GM12878 (cell line): ENCODE results near the gene LMF1. TPM values are rescaled to one million over a fixed set of nuclear protein-coding genes. Genes with fewer than 3 reads are reported as not detected.

Source experiments
- ATAC-seq: fragments of 200-7000 bp; cut with Tn5 transposase; 3 replicates; pipeline ENCODE4 v1.9.1; 2020; ENCODE audit warnings: mild to moderate bottlenecking, moderate library complexity
- BruUV-seq: library from RNA; stranded (reverse); fragments of 400-500 nt; replicated peaks from 2 replicates; lab custom pipeline; 2021; lab: Mats Ljungman, UMichigan
- CTCF ChIA-PET: fragments of 300-600 bp; sonication (Branson Sonifier 250); formaldehyde crosslinking; extraction: SDS; loops from one replicate; lab custom pipeline; 2021; ENCODE audit warnings: inconsistent platforms; lab: Yijun Ruan, JAX
- POLR2A ChIA-PET: fragments of 350-600 bp; formaldehyde crosslinking; extraction: SDS; loops from one replicate; lab custom pipeline; 2021; ENCODE audit warnings: inconsistent platforms; lab: Charles Lee
- RAD21 ChIA-PET: fragments of 300-600 bp; sonication (Branson Sonifier 250); formaldehyde crosslinking; loops from one replicate; lab custom pipeline; 2023; ENCODE audit warnings: antibody characterized with exemption; ENCODE audit not compliant: unreplicated experiment; lab: Charles Lee
- SMC1A ChIA-PET: fragments of 300-600 bp; sonication (Branson Sonifier 250); formaldehyde crosslinking; loops from one replicate; lab custom pipeline; 2023; ENCODE audit not compliant: unreplicated experiment, uncharacterized antibody; lab: Charles Lee
- DNase-seq: peaks from one replicate; pipeline ENCODE4 v3.0.0-alpha.2; 2011; ENCODE audit warnings: low read depth, low spot score
- FAIRE-seq: peaks from 3 replicates; lab custom pipeline; 2011; peaks lifted over from hg19 to GRCh38; lab: Jason Lieb, UNC
- H2AFZ ChIP-seq: 2 replicates; pipeline ENCODE4 v1.6.0; 2011; ENCODE audit warnings: low read depth, low read length, control low read depth; ENCODE audit not compliant: control insufficient read depth
- H3K27ac ChIP-seq: 2 replicates; pipeline ENCODE4 v1.5.1; 2011; ENCODE audit warnings: control low read depth; ENCODE audit not compliant: control insufficient read depth, insufficient read depth
- H3K27me3 ChIP-seq, 2 experiments: replicated peaks in 1 of 2; 2 replicates each; pipeline versions ENCODE4 v1.6.0 to v1.6.1; 2011; ENCODE audit warnings: low read length in 1 of 2; ENCODE audit not compliant: control insufficient read depth in 2 of 2, insufficient read depth in 2 of 2
- H3K36me3 ChIP-seq, 2 experiments: 2 replicates each; pipeline ENCODE4 v1.5.1; 2011; ENCODE audit warnings: low read length in 1 of 2; ENCODE audit not compliant: control insufficient read depth in 2 of 2, insufficient read depth in 2 of 2
- H3K4me1 ChIP-seq: 2 replicates; pipeline ENCODE4 v1.6.1; 2011; ENCODE audit warnings: mild to moderate bottlenecking, low read length, moderate library complexity, mixed read lengths; ENCODE audit not compliant: control insufficient read depth, insufficient read depth
- H3K4me2 ChIP-seq: 2 replicates; pipeline ENCODE4 v1.6.0; 2011; ENCODE audit warnings: control low read depth; ENCODE audit not compliant: control insufficient read depth, insufficient read depth
- H3K4me3 ChIP-seq: fragments of 200-600 bp; sonication (generic); 2 replicates; pipeline ENCODE4 v1.5.1; 2016
- H3K79me2 ChIP-seq: 2 replicates; pipeline ENCODE4 v1.6.0; 2011; ENCODE audit warnings: low read length; ENCODE audit not compliant: control insufficient read depth, insufficient read depth
- H3K9ac ChIP-seq: 2 replicates; pipeline ENCODE4 v1.8.0; 2011; ENCODE audit warnings: low read length, control low read depth, mixed read lengths; ENCODE audit not compliant: control insufficient read depth, insufficient read depth
- H3K9me3 ChIP-seq: replicated peaks from 3 replicates; pipeline ENCODE4 v1.5.1; 2011; ENCODE audit warnings: mild to moderate bottlenecking, low read length; ENCODE audit not compliant: control insufficient read depth, insufficient read depth
- H4K20me1 ChIP-seq: 2 replicates; pipeline ENCODE4 v1.6.0; 2011; ENCODE audit not compliant: control insufficient read depth, insufficient read depth
- EGR1 ChIP-seq, 2 experiments: IDR thresholded peaks; 1 replicate in 1 of 2; 2 replicates in 1 of 2; pipeline ENCODE4 v1.6.1; 2011 to 2012; ENCODE audit warnings: low read depth in 2 of 2, low read length in 2 of 2, borderline replicate concordance in 1 of 2, mild to moderate bottlenecking in 1 of 2, moderate library complexity in 1 of 2
- FOS ChIP-seq: IDR thresholded peaks from 3 replicates; pipeline ENCODE4 v1.6.1; 2011; ENCODE audit warnings: borderline replicate concordance; ENCODE audit not compliant: insufficient read length; ENCODE audit errors: extremely low read depth
- GABPA ChIP-seq: IDR thresholded peaks from 2 replicates; pipeline ENCODE4 v1.6.1; 2014; ENCODE audit warnings: antibody characterized with exemption, low read depth, mild to moderate bottlenecking, inconsistent platforms
- GATAD2B ChIP-seq: fragments of 450-650 bp; conservative IDR thresholded peaks from 2 replicates; pipeline ENCODE4 v1.6.1; 2017; ENCODE audit warnings: low read depth, mild to moderate bottlenecking, moderate library complexity
- MTA3 ChIP-seq: IDR thresholded peaks from 2 replicates; pipeline ENCODE4 v1.6.1; 2012; ENCODE audit warnings: low read length, inconsistent platforms, borderline replicate concordance
- MYB ChIP-seq: fragments of 150-350 bp; IDR thresholded peaks from 2 replicates; pipeline ENCODE4 v1.6.1; 2014; ENCODE audit warnings: mild to moderate bottlenecking, low read depth, low read length, borderline replicate concordance
- NR2F1 ChIP-seq: fragments of 450-650 bp; conservative IDR thresholded peaks from 2 replicates; pipeline ENCODE4 v1.6.1; 2017; ENCODE audit warnings: mild to moderate bottlenecking
- POLR2AphosphoS5 ChIP-seq: IDR thresholded peaks from 2 replicates; pipeline ENCODE4 v1.6.1; 2011; ENCODE audit warnings: mild to moderate bottlenecking, low read length, inconsistent platforms
- RELA ChIP-seq: fragments of 450-650 bp; IDR thresholded peaks from 2 replicates; pipeline ENCODE4 v1.8.0; 2014; ENCODE audit warnings: borderline replicate concordance; ENCODE audit not compliant: partially characterized antibody
- SIX5 ChIP-seq: IDR thresholded peaks from 2 replicates; pipeline ENCODE4 v1.6.1; 2011; ENCODE audit warnings: mild to moderate bottlenecking, low read depth, low read length, moderate library complexity; ENCODE audit not compliant: severe bottlenecking
- SMARCA5 ChIP-seq: fragments of 450-650 bp; IDR thresholded peaks from 2 replicates; pipeline ENCODE4 v1.6.1; 2017; ENCODE audit warnings: mild to moderate bottlenecking
- SP1 ChIP-seq: IDR thresholded peaks from one replicate; pipeline ENCODE4 v1.6.1; 2011; ENCODE audit warnings: low read depth, low read length
- SPI1 ChIP-seq: IDR thresholded peaks from 2 replicates; pipeline ENCODE4 v1.6.1; 2011; ENCODE audit warnings: low read depth, mild to moderate bottlenecking, low read length, moderate library complexity, borderline replicate concordance; ENCODE audit not compliant: insufficient read depth
- TARDBP ChIP-seq: IDR thresholded peaks from 2 replicates; pipeline ENCODE4 v1.6.1; 2016; ENCODE audit warnings: borderline replicate concordance
- TBL1XR1 ChIP-seq: IDR thresholded peaks from 2 replicates; pipeline ENCODE4 v1.6.1; 2012; ENCODE audit warnings: low read depth, low read length, improper control_type of control experiment
- ZNF207 ChIP-seq: fragments of 450-650 bp; IDR thresholded peaks from 2 replicates; pipeline ENCODE4 v1.6.1; 2014; ENCODE audit warnings: antibody characterized with exemption, mild to moderate bottlenecking, borderline replicate concordance
- ZNF217 ChIP-seq: fragments of 450-650 bp; IDR thresholded peaks from 2 replicates; pipeline ENCODE4 v1.6.1; 2017; ENCODE audit warnings: antibody characterized with exemption, mild to moderate bottlenecking
- ZNF24 ChIP-seq: fragments of 450-650 bp; IDR thresholded peaks from 2 replicates; pipeline ENCODE4 v1.6.1; 2017; ENCODE audit warnings: antibody characterized with exemption, mild to moderate bottlenecking
- ZZZ3 ChIP-seq: IDR thresholded peaks from 2 replicates; pipeline ENCODE4 v1.6.1; 2011; ENCODE audit warnings: low read depth; ENCODE audit not compliant: control insufficient read depth, insufficient read length
- WGBS: methylation state at CpG from one replicate; pipeline ENCODE4 v1.1.6; 2016; ENCODE audit warnings: low lambda C conversion rate; ENCODE audit not compliant: insufficient replicate concordance, insufficient coverage; ENCODE audit errors: missing lambda C conversion rate; 5-methylcytosine and 5-hydroxymethylcytosine counted together
- in situ Hi-C: fragments of 300-500 bp; cut with MboI; formaldehyde crosslinking; loops from 9 replicates; pipeline ENCODE4 v1.14.3; 2018; ENCODE audit warnings: mixed read lengths
- intact Hi-C: fragments of 100-400 bp; cut with micrococcal nuclease; formaldehyde crosslinking; loops from one replicate; pipeline ENCODE4 v1.14.2; 2022; ENCODE audit not compliant: unreplicated experiment
- polyA plus RNA-seq, 11 experiments: library from polyadenylated mRNA; depleted of rRNA in 4 of 11; unstranded in 6 of 11; stranded (reverse) in 5 of 11; fragments of >200 nt; fragmentation: Nextera tagmentation in 4 of 11; fragmentation: Illumina TruSeq in 1 of 11; extraction: Ambion mirVana in 4 of 11; extraction: Trizol in 1 of 11; gene quantifications; 1 replicate in 1 of 11; 2 replicates in 10 of 11; pipeline versions ENCODE4 v1.2.1 to v1.2.3, GENCODE V29; 2011 to 2016; ENCODE audit warnings: inconsistent platforms in 2 of 11, missing spikeins in 2 of 11, low read depth in 1 of 11
- total RNA-seq, 4 experiments: library from RNA; depleted of rRNA in 3 of 4; stranded (reverse); fragments of >200 nt in 3 of 4; fragmentation: Illumina TruSeq in 1 of 4; extraction: Trizol in 1 of 4; gene quantifications; 2 replicates each; pipeline versions ENCODE4 v1.2.1 to v1.2.3, GENCODE V29; 2013 to 2021

Gene LMF1
- total and polyA plus RNA-seq, 10 of the 15 experiments (the other 5 are each of a cell fraction or from before 2014, with no cell fraction given): 0.18 to 3.2 (median 1.4) TPM; not detected in 1

GRCh38 chr16:937723-938122 lies 33.1 kb downstream of the LMF1 start:
- H3K4me3 ChIP-seq: no peak overlapping the region
- 33% methylated on average over 6 of the region's 6 CpGs for WGBS
- in situ Hi-C loops (no loop called here), intact Hi-C loops (no loop called here)
- DNase-seq (no peak), ATAC-seq (no peak), FAIRE-seq (no peak)
- no peak overlapping the region for H3K4me2 ChIP-seq
- no peaks in the 10 kb centered on the region for H3K27me3 ChIP-seq
- H3K4me1 ChIP-seq: no peaks in the 10 kb centered on the region
- H3K79me2 ChIP-seq: no peaks in the 10 kb centered on the region
- ChIA-PET RAD21 (no interaction called here), CTCF (no interaction called here), POLR2A (no interaction called here), SMC1A (no interaction called here)
- no peaks in the 10 kb centered on the region for H4K20me1 ChIP-seq
- no peak overlapping the region for H3K27ac ChIP-seq
- H2AFZ ChIP-seq: no peak overlapping the region
- H3K36me3 ChIP-seq: no peaks in the 10 kb centered on the region
- no TSS peak for BruUV-seq
- H3K9me3 ChIP-seq: peaks cover 2% of the 10 kb centered on the region; the same call in 2 of the 3 replicates
- no peak for TF ChIP-seq FOS
- TF ChIP-seq SMARCA5: no peak
- TF ChIP-seq ZZZ3: no peak
- TF ChIP-seq ZNF207: no peak
- TF ChIP-seq EGR1 (IDR thresholded peaks at IDR 0.05; ENCODE audit: borderline replicate concordance in 1 of 2, low read depth in 2 of 2, low read length in 2 of 2): no peak
- no peak for TF ChIP-seq POLR2AphosphoS5
- TF ChIP-seq GABPA: no peak
- TF ChIP-seq MYB: no peak
- no peak for TF ChIP-seq TBL1XR1
- TF ChIP-seq NR2F1: no peak
- no peak for TF ChIP-seq SIX5
- no peak for TF ChIP-seq GATAD2B
- TF ChIP-seq ZNF24: no peak
- no peak for TF ChIP-seq SPI1
- TF ChIP-seq ZNF217: no peak
- TF ChIP-seq RELA: no peak
- TF ChIP-seq SP1: no peak
- TF ChIP-seq TARDBP: no peak
- no peak for TF ChIP-seq MTA3
- no peak overlapping the region for H3K9ac ChIP-seq
